ENCODE measurements around the gene FRY.

The FRY gene

GRCh38 chr13:32063619-32064233, 32.2 kb downstream of the FRY start:
- TF ChIP-seq GATA1 (IDR thresholded peaks at IDR 0.05; ENCODE audit: low read depth, low read length) (no peak), POLR2A (IDR thresholded peaks at IDR 0.05; ENCODE audit: low read length) (no peak)
- no peak for DNase-seq

- no peak for TF ChIP-seq GATA1 (IDR thresholded peaks at IDR 0.05; ENCODE audit: low read depth, low read length)
- no peak for TF ChIP-seq POLR2A (IDR thresholded peaks at IDR 0.05; ENCODE audit: low read length)
- no peak for DNase-seq
Observed at GRCh38 chr13:32067149-32067961, 35.8 kb downstream of the FRY start.

GRCh38 chr13:32068255-32068654, 36.7 kb downstream of the FRY start:
- TF ChIP-seq GATA1 (IDR thresholded peaks at IDR 0.05; ENCODE audit: low read depth, low read length) (no peak), POLR2A (IDR thresholded peaks at IDR 0.05; ENCODE audit: low read length) (no peak)
- DNase-seq: no peak

GRCh38 chr13:32073180-32073864, 41.7 kb downstream of the FRY start:
- TF ChIP-seq POLR2A (IDR thresholded peaks at IDR 0.05; ENCODE audit: low read length) (no peak), GATA1 (IDR thresholded peaks at IDR 0.05; ENCODE audit: low read depth, low read length) (no peak)
- no peak for DNase-seq

- TF ChIP-seq POLR2A (IDR thresholded peaks at IDR 0.05; ENCODE audit: low read length): no peak
- no peak for TF ChIP-seq GATA1 (IDR thresholded peaks at IDR 0.05; ENCODE audit: low read depth, low read length)
- DNase-seq: no peak
Observed at GRCh38 chr13:32075170-32075851, 43.7 kb downstream of the FRY start.

GRCh38 chr13:32079587-32079986, 48.0 kb downstream of the FRY start:
- no peak for DNase-seq
- TF ChIP-seq POLR2A (IDR thresholded peaks at IDR 0.05; ENCODE audit: low read length): no peak
- no peak for TF ChIP-seq GATA1 (IDR thresholded peaks at IDR 0.05; ENCODE audit: low read depth, low read length)

GRCh38 chr13:32080328-32080744, 48.8 kb downstream of the FRY start:
- DNase-seq: no peak
- no peak for TF ChIP-seq GATA1 (IDR thresholded peaks at IDR 0.05; ENCODE audit: low read depth, low read length)
- no peak for TF ChIP-seq POLR2A (IDR thresholded peaks at IDR 0.05; ENCODE audit: low read length)

GRCh38 chr13:32081591-32081990, 50.0 kb downstream of the FRY start:
- DNase-seq: no peak
- no peak for TF ChIP-seq POLR2A (IDR thresholded peaks at IDR 0.05; ENCODE audit: low read length)
- TF ChIP-seq GATA1 (IDR thresholded peaks at IDR 0.05; ENCODE audit: low read depth, low read length): no peak

- DNase-seq: no peak
- no peak for TF ChIP-seq GATA1 (IDR thresholded peaks at IDR 0.05; ENCODE audit: low read depth, low read length)
- TF ChIP-seq POLR2A (IDR thresholded peaks at IDR 0.05; ENCODE audit: low read length): no peak
Observed at GRCh38 chr13:32086366-32086765, 54.8 kb downstream of the FRY start.

- DNase-seq: no peak
Observed at GRCh38 chr13:32086791-32087441, 55.3 kb downstream of the FRY start.

GRCh38 chr13:32087955-32088747, 56.6 kb downstream of the FRY start:
- DNase-seq: no peak
- TF ChIP-seq GATA1 (IDR thresholded peaks at IDR 0.05; ENCODE audit: low read depth, low read length): no peak
- TF ChIP-seq POLR2A (IDR thresholded peaks at IDR 0.05; ENCODE audit: low read length): no peak

More at GRCh38 chr13:32086791-32087441, 55.3 kb downstream of the FRY start:
- TF ChIP-seq GATA1 (IDR thresholded peaks at IDR 0.05; ENCODE audit: low read depth, low read length): no peak
- TF ChIP-seq POLR2A (IDR thresholded peaks at IDR 0.05; ENCODE audit: low read length): no peak

- no peak for TF ChIP-seq GATA1 (IDR thresholded peaks at IDR 0.05; ENCODE audit: low read depth, low read length)
- TF ChIP-seq POLR2A (IDR thresholded peaks at IDR 0.05; ENCODE audit: low read length): no peak
- DNase-seq: no peak
Observed at GRCh38 chr13:32092496-32092895, 60.9 kb downstream of the FRY start.

- DNase-seq: no peak
- no peak for TF ChIP-seq POLR2A (IDR thresholded peaks at IDR 0.05; ENCODE audit: low read length)
- TF ChIP-seq GATA1 (IDR thresholded peaks at IDR 0.05; ENCODE audit: low read depth, low read length): no peak
Observed at GRCh38 chr13:32093006-32093405, 61.4 kb downstream of the FRY start.

All from erythroblast (primary cell).